ENCODE measurements around the gene SSR2.

Gene SSR2

GRCh38 chr1:156009404-156009803, 11.3 kb downstream of the SSR2 start:
- Histone ChIP-seq H3K4me3 (ENCODE audit: low read depth, low read length) (no peak overlapping the region), H3K4me1 (ENCODE audit: control insufficient read depth, insufficient read depth, low read length) (no peaks in the 10 kb centered on the region), H3K36me3 (ENCODE audit: control insufficient read depth in 2 of 2, insufficient read depth in 1 of 2, low read length in 2 of 2) (peaks cover 37 to 67% of the 10 kb centered on the region in 2 experiments), H3K27ac (ENCODE audit: extremely low read depth, low read depth, low read length) (no peak overlapping the region), H3K9me3 (ENCODE audit: control insufficient read depth, insufficient read depth, low read depth, low read length) (no peaks in the 10 kb centered on the region)
- ChIA-PET POLR2A (interaction anchor here (0.9 kb wide), 1 partner anchor 26 kb away, joined by 3 read pairs; no protein-coding TSS in a partner anchor), CTCF (interaction anchor here (1.2 to 2.0 kb wide), 2 partner anchors 13 to 57 kb away, joined by 3 to 9 read pairs; no protein-coding TSS in a partner anchor)
- TF ChIP-seq ZNF391 (tag by site-specific recombination; IDR thresholded peaks at IDR 0.05; ENCODE audit: borderline replicate concordance, low read depth) = no peak
- no peak for TF ChIP-seq ZNF362 (tag by site-specific recombination; IDR thresholded peaks at IDR 0.05)
- TF ChIP-seq IKZF3 (tag by site-specific recombination; IDR thresholded peaks at IDR 0.05) = peak; percentile 33; the same call in 1 of the 2 replicates
- TF ChIP-seq CTCF (tag by site-specific recombination; IDR thresholded peaks at IDR 0.05) = no peak

GRCh38 chr1:156006666-156007376, 13.9 kb downstream of the SSR2 start:
- Histone ChIP-seq H3K4me3 (ENCODE audit: low read depth, low read length) (no peak overlapping the region), H3K27ac (ENCODE audit: extremely low read depth, low read depth, low read length) (no peak overlapping the region), H3K9me3 (ENCODE audit: control insufficient read depth, insufficient read depth, low read depth, low read length) (no peaks in the 10 kb centered on the region), H3K4me1 (ENCODE audit: control insufficient read depth, insufficient read depth, low read length) (no peaks in the 10 kb centered on the region), H3K36me3 (ENCODE audit: control insufficient read depth in 2 of 2, insufficient read depth in 1 of 2, low read length in 2 of 2) (peaks cover 15 to 43% of the 10 kb centered on the region in 2 experiments; a peak in 2 of 3 replicates)
- POLR2A ChIA-PET = interaction anchor here (0.6 kb wide), 1 partner anchor 654 kb away, joined by 9 read pairs; no protein-coding TSS in a partner anchor
- CTCF ChIA-PET = interaction anchor here (0.6 to 1.4 kb wide), 3 partner anchors 17 to 72 kb away, joined by 3 to 6 read pairs (median 4); partner anchors contain the start of gene KHDC4
- TF ChIP-seq ZBTB20 (tag by site-specific recombination; IDR thresholded peaks at IDR 0.05) (no peak), ZNF449 (tag by site-specific recombination; IDR thresholded peaks at IDR 0.05) (peak; percentile 78), ZBTB6 (tag by site-specific recombination; IDR thresholded peaks at IDR 0.05) (no peak), ZNF155 (tag by site-specific recombination; IDR thresholded peaks at IDR 0.05) (no peak), ZNF26 (tag by site-specific recombination; IDR thresholded peaks at IDR 0.05) (no peak), IKZF3 (tag by site-specific recombination; IDR thresholded peaks at IDR 0.05) (no peak), PRDM10 (tag by site-specific recombination; IDR thresholded peaks at IDR 0.05) (peak; percentile 74)

All from HEK293 (cell line).